CD4-positive, alpha-beta T cell treated with Interleukin-4 for 4 hours (primary cell): Measurements from ENCODE around the gene LRRC38.
"Not testable (repeated sequence)": the region's sequence is repeated elsewhere in the genome, so short reads cannot be mapped to it uniquely, and the experiment has no call there.

Experiments used
- DNase-seq: peaks from one replicate; pipeline ENCODE4 v3.0.0-alpha.2; 2020

The LRRC38 gene

GRCh38 chr1:13456904-13457532 is 56.8 kb downstream of the LRRC38 start:
- DNase-seq: no peak

- no peak for DNase-seq
These were observed 62.3 kb downstream of the LRRC38 start for GRCh38 chr1:13451399-13451965.

- no peak for DNase-seq
These were observed 63.6 kb downstream of the LRRC38 start for GRCh38 chr1:13450204-13450603.

- no peak for DNase-seq
These were observed 70.3 kb downstream of the LRRC38 start for GRCh38 chr1:13443335-13443979.

DNA sequence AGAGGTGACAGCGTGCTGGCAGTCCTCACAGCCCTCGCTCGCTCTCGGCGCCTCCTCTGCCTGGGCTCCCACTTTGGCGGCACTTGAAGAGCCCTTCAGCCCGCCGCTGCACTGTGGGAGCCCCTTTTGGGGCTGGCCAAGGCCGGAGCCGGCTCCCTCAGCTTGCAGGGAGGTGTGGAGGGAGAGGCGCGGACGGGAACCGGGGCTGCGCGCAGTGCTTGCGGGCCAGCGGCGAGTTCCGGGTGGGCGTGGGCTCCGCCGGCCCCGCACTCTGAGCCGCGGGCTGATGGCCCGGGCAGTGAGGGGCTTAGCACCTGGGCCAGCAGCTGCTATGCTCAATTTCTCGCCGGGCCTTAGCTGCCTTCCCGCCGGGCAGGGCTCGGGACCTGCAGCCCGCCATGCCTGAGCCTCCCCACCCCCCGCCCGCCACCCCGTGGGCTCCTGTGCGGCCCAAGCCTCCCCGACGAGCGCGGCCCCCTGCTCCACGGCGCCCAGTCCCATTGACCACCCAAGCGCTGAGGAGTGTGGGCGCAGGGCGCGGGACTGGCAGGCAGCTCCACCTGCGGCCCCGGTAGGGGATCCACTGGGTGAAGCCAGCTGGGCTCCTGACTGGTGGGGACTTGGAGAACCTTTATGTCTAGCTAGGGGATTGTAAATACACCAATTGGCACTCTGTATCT is 74.6 kb downstream of the LRRC38 start:
- not testable (repeated sequence) for DNase-seq

DNA sequence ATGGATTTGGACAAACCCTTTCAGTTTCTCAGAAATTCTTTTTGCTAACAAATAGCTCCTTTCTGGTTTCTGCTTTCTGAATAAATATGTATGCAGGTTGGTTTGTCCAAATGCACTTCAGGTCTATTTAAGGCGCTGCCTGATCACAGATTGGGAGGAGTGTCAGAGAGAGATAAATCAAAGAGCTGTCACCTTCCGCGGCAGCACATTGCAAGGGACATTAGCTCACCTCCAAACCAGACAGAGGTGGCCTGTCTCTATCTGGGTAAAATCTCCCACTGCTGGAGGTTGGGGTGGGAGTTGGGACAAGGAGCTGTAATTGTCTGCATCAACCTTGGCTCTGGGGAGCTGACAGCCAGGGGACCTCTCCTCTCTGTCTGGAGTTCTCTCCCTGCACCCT is 78.3 kb downstream of the LRRC38 start:
- DNase-seq: no peak

GRCh38 chr1:13433694-13434358 is 80.0 kb downstream of the LRRC38 start:
- not testable (repeated sequence) for DNase-seq

GRCh38 chr1:13432251-13432650 is 81.6 kb downstream of the LRRC38 start:
- no peak for DNase-seq

- DNase-seq: no peak
These were observed 83.3 kb downstream of the LRRC38 start for GRCh38 chr1:13430495-13430894.
